ENCODE results near the gene LSM2.
"Not testable (repeated sequence)": the region's sequence is repeated elsewhere in the genome, so short reads cannot be mapped to it uniquely, and the experiment has no call there.

LSM2 gene

DNA sequence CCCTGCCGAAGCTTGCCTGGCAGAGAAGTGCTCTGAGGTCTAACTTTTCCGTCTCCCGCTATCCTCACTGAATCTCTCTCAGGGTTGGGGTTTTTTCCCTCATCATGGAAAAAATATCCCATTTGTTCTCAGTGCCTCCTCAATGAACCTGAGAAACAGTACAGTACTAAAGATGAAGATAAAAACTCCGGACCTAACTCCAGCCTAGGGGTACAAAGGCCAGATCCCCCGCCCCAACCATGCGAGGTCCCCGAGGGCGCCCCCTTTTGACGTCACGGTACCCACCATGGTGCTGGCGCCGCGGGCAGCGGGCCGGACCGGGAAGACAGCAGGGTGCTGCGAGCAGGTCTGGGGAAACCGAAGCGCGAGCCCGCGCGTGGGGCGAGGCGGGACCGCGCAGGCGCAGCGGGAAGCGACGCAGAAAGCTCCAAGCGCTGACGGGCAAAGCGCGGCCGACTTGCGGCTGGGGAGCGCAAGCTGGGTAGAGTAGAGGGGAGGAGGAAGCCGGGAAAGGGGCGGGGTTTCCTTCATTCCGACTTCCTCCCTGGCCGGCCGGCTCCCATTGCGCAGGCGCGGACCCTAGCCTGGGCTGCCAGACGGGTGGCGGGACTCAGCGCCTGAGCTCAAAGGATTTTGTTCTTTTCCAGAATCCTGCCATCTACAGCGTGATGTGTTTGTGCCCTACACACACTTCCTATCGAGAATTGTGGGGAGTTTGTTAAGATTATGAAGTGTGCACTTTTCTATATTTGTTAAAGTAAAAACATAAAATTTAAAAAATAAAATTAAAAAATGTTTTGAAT is at the start of gene LSM2:
LSM2 (minus strand) TSS at position 497 of the 803 bp plus-strand sequence; CDS start at position 288, 209 bp downstream.
- peak; percentile 94 for DNase-seq (ENCODE audit: low read depth)

DNA sequence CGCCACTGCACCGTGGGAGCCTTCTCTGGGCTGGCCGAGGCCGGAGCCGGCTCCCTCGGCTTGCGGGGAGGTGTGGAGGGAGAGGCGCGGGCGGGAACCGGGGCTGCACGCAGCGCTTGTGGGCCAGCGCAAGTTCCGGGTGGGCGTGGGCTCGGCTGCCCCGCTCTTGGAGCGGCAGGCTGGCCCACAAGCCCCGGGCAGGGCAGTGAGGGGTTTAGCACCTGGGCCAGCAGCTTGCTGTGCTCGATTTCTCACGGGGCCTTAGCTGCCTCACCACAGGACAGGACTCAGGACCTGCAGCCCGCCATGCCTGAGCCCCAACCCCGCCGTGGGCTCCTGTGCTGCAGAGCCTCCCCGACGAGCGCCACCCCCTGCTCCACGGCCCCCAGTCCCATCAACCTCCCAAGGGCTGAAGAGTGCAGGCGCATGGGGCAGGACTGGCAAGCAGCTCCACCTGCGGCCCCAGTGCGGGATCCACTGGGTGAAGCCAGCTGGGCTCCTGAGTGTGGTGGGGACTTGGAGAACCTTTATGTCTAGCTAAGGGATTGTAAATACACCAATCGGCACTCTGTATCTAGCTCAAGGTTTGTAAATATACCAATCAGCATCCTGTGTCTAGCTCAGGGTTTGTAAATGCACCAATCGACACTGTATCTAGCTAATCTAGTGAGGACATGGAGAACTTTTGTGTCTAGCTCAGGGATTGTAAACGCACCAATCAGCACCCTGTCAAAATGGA is 45.4 kb upstream of the LSM2 start:
- DNase-seq (ENCODE audit: low read depth) = not testable (repeated sequence)

DNA sequence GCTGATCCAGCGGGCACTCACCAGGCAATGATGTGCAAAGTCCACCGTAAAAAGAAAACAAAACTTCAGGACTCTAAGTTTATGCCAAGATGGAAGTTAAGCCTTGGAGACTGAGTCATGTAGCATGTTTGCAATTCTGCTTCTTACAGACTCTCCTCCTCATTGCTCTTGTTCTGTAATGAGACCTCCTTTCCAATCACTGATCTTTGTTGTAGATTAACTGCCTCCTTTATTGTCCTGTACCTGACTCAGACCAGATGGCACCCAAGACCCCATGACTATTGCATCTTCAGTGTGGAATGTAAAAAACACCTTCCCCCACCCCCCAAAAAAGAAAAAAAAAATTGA is 44.7 kb upstream of the LSM2 start:
- no peak for DNase-seq (ENCODE audit: low read depth)

DNA sequence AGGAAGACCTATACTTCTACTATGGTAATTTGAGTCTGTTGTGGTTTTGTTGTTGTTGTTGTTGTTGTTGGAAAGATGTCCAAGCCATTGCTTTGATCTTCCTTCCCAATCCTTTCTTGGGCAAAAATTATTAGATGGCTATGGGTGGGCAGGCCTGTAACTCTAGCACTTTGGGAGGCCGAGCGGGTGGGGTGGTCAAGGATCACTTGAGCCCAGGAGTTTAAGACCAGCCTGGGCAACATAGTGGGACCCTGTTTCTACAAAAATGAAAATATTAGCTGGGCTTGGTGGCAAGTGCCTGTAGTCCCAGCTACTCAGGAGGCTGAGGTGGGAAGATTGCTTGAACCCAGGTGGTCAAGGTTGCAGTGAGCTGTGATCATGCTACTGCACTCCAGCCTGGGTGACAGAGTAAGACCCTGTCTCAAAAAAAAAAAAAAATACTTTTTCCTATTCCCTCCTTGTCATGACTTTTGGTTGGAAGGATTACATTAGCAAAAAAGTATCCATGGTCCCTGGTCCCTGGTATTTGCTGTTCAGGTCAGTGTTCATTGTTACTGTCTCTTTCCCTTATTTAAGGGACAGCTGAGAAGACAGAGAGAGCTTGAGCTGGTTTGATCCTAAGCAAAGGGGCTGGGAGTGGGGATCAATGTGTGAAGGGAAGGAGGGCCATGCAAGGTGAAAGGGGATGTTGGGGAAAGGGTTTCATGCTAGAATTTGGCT is 44.2 kb upstream of the LSM2 start:
- DNase-seq (ENCODE audit: low read depth) = no peak

DNA sequence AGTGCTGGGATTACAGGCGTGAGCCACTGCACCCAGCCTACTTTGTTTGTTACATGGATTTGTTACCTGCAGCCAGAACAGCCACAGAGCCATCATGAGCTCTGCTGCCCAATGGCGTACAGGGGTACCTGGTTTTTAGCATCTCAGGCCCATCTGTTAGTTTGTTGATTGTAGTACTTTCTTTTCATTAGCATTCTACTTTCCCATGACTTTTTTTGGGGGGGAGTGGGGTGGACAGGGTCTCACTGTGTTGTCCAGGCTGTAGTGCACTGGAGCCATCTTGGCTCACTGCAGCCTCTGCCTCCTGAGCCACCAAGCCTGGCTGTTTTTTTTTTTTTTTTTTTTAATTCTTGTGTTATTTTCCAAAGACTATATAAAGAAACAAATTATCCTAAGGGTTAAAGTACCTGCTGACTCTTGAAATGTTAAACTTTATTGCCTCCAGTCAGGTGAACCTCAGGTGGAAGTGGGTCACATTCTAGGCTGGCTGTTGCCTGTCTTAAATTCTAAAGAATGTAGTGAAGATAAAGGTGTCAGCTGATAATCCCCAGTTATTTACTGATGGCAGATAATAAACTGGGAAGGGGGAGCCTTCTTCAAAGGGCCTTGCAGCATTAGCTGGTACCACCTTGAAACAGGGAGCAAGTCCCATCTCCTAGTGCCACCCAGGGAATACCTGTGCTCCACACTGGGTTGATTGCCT is 40.7 kb upstream of the LSM2 start:
- DNase-seq (ENCODE audit: low read depth) = no peak

DNA sequence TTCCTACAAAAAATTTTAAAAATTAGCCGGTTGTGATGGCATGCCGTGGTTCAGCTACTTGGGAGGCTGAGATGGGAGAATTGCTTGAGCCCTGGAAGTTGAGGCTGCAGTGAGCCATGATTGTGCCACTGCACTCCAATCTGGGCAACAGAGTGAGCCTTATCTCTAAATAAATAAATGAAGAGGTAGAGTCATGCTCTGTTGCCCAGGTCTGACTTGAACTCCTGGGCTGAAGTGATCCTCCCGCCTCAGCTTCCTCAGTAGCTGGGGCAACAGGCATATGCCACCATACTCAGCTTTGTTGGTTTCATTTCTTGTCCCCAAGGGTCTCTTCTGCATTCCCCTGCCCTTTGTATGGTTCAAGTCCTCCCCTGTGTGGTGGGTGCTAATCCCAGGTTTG is 37.7 kb upstream of the LSM2 start:
- no peak for DNase-seq (ENCODE audit: low read depth)

DNA sequence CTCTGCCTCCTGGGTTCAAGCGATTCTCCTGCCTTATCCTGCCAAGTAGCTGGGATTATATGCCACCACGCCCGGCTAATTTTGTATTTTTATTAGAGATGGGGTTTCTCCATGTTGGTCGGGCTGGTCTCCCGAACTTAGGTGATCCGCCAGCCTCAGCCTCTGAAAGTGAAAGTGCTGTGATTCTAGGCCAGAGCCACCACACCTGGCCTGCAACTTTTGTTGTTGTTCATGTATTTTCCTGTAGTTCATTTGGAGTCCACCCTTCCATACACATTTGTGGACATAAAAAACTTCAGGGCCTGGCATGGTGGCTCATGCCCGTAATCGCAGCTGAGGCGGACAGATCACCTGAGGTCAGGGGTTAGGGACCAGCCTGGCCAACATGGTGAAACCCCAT is 35.3 kb upstream of the LSM2 start:
- DNase-seq (ENCODE audit: low read depth) = no peak

DNA sequence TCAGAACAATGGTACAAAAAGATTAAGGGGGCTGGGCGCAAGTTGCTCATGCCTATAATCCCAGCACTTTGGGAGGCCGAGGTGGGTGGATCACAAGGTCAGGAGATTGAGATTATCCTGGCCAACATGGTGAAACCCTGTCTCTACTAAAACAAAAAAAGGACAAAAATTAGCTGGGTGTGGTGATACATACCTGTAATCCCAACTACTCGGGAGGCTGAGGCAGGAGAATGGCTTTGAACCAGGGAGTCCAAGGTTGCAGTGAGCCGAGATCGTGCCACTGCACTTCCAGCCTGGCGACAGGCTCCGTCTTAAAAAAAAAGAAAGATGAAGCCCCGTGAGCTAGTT is 33.0 kb upstream of the LSM2 start:
- not testable (repeated sequence) for DNase-seq (ENCODE audit: low read depth)

DNA sequence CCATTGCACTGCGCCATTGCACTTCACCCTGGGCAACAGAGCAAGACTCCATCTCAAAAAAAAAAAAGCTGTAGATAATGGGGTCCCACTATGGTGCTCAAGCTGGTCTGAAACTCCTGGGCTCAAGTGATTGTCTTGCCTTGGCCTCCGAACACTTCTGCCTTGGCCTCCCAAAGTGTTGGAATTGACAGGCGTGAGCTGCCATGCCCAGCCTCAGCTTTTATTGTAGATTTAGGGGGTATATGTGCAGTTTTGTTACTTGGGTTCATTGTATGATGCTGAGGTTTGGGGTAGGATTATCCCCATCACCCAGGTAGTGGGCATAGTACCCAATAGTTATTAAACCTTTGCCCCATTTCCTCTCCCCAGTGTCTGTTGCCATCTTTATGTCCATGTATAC is 32.2 kb upstream of the LSM2 start:
- DNase-seq (ENCODE audit: low read depth) = no peak

DNA sequence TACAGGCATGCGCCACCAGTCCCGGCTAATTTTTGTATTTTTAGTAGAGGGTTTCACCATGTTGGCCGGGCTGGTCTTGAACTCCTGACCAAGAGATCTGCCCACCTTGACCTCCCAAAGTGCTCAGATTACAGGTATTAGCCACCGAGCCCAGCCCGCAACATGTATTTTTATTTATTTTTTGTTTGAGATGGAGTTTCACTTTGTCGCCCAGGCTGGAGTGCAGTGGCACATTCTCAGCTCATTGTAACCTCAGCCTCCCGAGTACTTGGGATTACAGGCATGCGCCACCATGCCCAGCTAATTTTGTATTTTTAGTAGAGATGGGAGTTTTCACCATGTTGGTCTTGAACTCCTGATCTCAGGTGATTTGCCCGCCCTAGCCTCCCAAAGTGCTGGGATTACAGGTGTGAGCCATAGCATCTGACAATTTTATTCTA is 31.4 kb upstream of the LSM2 start:
- DNase-seq (ENCODE audit: low read depth) = not testable (repeated sequence)

DNA sequence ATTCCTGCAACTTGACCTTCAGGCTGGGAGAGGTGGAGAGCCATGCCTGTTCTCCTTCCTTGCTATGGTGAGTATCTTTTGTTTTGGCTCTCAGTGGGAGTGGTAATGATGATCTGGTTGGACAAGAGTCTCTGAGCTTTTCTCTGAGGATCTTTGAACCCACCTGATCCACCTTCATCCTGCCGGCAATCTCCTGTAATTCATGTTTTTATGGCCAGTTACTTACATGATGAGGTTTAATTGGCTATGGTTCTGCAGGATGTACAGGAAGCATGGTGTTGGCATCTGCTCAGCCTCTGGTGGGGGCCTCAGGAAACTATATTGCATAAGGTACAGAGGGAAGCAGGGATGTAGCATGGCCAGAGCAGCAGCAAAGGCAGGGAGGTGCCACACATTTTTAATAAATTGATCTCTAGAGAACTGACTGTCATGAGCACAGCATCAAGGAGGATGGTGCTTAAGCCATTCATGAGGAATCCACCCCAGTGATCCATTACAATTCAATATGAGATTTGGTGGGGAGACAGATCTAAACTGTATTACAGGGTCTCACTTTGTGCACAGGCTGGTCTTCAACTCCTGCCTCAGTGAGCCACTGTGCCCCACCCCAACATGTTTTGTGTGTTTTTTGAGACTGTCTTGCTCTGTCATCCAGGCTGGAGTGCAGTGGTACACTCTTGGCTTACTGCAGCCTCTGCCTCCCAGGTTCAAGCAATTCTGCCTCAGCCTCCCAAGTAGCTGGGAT is 30.8 kb upstream of the LSM2 start:
- DNase-seq (ENCODE audit: low read depth) = no peak

DNA sequence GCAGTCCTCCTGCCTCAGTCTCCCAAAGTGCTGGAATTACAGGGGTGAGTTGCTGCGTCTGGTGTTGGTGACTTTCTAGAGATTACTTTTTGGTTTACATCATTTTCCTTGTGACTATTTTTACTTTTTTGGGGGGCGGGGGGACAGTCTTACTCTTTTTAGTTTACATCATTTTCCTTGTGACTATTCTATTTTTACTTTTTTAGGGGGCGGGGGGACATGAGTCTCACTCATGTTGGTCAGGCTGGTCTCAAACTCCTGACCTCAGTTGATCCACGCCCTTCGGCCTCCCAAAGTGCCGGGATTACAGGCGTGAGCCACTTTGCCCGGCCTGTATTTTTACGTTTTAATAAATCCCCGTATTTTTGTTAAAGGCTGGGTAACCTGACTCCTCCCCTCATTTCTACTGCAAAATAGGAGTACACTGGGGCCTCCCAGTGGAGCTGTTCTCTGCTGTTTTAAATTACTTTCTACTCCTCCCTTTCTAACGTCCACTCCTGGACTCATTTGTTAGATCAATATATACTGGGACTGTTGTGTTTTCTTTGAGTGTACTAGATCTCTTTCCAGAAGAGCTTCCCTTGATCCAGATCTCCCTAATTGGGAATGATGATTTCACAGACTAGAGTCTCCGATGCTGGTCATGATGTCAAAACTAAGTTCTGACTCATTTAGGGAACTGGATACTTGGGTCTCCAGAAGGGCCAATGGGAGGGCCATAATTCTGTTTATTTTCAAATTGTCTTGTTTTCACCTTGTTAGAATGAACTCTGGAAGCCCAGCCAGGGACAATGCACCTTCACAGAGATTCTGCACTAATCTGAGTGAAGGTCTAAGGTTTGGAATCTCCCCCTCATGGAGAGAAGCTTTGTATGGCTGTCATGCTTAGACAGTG is 30.0 kb upstream of the LSM2 start:
- no peak for DNase-seq (ENCODE audit: low read depth)

DNA sequence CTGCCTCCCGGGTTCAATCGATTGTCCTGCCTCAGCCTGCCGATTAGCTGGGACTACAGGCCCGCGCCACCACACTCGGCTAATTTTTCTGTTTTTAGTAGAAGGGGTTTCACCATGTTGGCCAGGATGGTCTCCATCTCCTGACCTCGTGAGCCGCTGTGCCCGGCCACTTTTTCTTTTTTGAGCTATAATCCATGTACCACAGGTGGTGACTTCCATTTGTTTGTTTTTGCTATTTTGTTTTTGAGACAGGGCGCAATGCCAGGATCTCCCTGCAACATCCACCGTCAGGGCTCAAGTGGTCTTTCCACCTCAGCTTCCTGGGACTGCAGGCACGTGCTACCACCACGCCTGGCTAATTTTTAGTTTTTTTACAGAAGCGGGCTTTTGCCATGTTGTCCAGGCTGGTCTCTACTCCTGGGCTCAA is 29.3 kb upstream of the LSM2 start:
- DNase-seq (ENCODE audit: low read depth) = no peak

DNA sequence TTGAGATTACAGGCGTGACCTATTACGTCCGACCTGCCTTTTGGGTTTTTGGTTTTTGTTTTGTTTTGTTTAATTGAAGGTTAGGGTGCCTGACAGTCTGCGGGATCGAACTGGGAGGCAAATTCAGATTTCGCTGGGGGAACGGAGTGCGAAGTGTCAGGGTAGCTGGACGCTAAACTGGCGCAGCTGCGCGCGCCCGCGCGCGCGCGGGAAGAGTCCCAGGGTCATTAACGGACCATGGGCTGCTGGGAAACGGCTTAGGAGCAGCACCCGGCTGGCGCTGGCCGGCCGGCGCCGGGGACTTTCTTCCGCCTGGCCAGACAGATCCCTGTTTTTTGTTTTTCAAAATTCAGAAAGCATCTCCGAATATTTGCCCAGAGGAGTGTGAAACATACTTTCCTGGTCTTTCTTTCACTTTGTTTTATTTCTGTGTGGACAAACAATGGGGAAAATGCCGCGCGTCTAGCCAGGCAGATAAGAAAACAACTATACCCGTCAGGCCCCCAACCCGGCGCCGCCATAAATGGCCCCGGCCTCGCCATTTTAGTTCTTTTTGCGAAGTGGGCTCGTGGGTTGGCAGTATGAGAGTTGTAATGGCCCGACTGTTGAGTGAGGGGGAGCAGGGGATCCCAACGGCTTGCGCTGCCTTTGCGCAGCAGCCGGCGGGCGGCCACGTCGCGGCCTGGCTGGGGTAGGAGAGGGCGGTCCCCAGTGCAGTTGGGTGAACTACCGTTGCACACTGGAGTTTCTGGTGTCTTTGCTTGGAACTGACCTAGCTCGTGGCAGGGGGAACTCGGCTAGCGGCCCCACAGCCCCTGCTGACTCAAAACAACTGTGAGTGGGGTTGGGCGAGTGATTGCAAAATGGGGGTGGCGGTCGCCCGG is 27.8 kb upstream of the LSM2 start:
- peak; percentile 63 for DNase-seq (ENCODE audit: low read depth)

DNA sequence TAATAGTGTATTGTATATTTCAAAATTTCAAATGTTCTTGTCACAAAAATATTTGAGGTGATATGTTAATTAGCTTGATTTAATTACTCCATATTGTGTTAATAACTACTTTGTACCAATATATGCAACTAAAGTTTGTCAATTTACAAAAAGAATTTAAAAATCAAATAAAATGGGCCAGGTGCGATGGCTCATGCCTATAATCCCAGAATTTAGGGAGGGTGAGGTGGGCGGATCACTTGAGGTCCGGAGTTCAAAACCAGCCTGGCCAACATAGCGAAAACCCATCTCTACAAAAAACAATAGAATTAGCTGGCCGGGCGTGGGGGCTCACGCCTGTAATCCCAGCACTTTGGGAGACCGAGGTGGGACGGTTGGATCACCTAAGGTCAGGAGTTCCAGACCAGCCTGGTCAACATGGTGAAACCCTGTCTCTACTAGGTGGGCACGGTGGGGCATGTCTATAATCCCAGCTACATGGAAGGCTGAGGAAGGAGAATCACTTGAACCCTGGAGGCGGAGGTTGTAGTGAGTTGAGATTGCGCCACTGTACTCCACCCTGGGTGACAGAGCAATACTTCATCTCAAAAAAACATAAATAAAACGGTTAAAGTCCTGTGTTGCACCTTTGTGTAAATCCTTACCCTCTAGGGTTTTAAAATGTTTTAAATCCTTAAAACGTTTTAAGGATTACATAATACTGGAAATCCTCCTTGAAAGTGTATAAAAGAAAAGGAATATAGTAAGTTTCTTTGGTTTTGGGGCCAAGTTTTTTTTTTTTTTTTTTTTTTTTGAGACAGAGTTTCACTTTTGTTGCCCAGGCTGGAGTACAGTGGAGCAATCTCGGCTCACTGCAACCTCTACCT is 24.8 kb upstream of the LSM2 start:
- no peak for DNase-seq (ENCODE audit: low read depth)

DNA sequence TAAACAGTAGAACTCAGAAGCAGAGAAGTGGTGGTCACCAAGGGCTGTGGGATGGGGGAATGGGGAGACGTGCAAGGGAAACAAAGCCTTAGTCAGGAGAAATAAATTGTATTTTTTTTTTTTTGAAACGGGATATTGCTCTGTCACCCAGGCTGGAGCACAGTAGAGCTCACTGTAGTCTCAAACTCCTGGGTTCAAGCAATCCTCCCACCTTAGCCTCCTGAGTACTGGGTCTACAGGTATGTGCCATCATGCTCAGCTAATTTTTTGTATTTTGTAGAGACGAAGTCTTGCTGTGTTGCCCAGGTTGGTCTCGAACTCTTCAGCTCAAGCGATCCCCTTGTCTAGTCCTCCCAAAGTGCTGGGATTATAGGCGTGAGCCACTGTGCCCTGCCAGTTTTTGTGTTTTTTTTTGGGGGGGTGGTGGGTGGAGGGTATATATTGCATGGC is 24.1 kb upstream of the LSM2 start:
- no peak for DNase-seq (ENCODE audit: low read depth)

DNA sequence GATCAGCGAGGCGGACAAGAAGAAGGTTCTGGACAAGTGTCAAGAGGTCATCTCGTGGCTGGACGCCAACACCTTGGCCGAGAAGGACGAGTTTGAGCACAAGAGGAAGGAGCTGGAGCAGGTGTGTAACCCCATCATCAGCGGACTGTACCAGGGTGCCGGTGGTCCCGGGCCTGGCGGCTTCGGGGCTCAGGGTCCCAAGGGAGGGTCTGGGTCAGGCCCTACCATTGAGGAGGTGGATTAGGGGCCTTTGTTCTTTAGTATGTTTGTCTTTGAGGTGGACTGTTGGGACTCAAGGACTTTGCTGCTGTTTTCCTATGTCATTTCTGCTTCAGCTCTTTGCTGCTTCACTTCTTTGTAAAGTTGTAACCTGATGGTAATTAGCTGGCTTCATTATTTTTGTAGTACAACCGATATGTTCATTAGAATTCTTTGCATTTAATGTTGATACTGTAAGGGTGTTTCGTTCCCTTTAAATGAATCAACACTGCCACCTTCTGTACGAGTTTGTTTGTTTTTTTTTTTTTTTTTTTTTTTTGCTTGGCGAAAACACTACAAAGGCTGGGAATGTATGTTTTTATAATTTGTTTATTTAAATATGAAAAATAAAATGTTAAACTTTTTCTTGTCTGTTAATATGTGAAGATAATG is 23.0 kb upstream of the LSM2 start:
- no peak for DNase-seq (ENCODE audit: low read depth)

All from activated T-helper 1 cell treated with Interleukin-2 at 50 U/mL for 16 hours (primary cell).